GM18907 (cell line): Measurements from ENCODE around the gene MED13L.

Experiments used
- ATAC-seq: cut with Tn5 transposase; IDR thresholded peaks from one replicate; pipeline ENCODE4 v1.9.1; 2021; ENCODE audit warnings: mild to moderate bottlenecking, moderate library complexity; ENCODE audit not compliant: unreplicated experiment

MED13L gene

GRCh38 chr12:116277467-116278278 is at the start of gene MED13L:
Gene MED13L, minus strand, starts transcription at chr12:116277693. Its CDS starts 562 bp downstream, at chr12:116277131.
- ATAC-seq: peak; percentile 81

DNA sequence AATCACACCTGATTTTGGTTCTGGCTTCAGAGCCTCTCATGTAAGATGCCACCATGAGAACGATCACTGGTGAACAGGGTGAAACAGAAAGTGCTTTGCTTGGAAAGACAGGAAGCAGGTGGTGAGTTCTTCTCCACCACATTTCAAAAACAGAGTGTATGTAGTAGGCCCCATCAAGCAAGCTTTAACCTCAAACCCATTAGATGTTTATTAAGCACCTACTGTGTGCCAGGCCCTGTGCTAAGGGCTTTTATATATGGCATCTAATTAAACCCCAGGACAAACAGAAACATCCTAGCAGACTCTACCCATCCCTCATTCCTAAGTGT is 47.8 kb upstream of the MED13L start:
- peak; percentile 87 for ATAC-seq

GRCh38 chr12:116324654-116325335 is 47.3 kb upstream of the MED13L start:
- no peak for ATAC-seq

GRCh38 chr12:116323406-116324386 is 46.2 kb upstream of the MED13L start:
- ATAC-seq: no peak

GRCh38 chr12:116321913-116322312 is 44.4 kb upstream of the MED13L start:
- no peak for ATAC-seq

- ATAC-seq: no peak
Measured at GRCh38 chr12:116320791-116321217, 43.3 kb upstream of the MED13L start.

DNA sequence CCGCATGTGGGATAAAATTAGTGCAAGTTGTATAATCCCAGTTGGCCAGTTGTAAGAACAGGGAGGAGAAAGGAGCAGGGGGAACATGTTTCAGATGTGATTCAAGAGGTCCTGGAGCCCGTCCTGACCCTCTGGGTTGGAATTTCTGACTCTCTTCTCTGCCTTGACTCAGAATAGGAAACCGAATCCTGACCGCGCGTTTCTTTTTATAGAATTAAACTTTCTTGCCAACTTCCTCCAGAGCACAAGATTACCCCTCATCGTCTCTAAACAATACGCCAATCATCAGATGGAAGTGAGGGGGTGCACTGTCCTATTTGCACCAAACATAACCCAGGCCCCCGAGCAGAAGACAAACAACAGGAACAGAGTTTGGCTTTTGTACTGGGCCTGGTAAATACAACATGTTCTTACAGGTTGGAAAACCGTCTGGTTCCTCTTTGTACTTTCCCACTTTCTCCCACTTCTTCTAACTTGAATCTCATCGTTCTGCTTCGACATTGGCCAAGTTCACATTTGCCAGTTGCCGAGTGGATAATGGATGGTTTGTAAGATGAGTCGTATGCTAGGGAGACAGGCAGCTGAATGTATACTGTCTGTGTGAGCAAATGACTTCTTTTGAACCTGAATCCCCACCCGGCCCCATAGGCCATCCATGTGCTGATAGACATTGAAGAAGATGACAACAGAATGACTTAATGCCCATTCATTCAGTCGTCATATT is 42.6 kb upstream of the MED13L start:
- ATAC-seq: no peak

DNA sequence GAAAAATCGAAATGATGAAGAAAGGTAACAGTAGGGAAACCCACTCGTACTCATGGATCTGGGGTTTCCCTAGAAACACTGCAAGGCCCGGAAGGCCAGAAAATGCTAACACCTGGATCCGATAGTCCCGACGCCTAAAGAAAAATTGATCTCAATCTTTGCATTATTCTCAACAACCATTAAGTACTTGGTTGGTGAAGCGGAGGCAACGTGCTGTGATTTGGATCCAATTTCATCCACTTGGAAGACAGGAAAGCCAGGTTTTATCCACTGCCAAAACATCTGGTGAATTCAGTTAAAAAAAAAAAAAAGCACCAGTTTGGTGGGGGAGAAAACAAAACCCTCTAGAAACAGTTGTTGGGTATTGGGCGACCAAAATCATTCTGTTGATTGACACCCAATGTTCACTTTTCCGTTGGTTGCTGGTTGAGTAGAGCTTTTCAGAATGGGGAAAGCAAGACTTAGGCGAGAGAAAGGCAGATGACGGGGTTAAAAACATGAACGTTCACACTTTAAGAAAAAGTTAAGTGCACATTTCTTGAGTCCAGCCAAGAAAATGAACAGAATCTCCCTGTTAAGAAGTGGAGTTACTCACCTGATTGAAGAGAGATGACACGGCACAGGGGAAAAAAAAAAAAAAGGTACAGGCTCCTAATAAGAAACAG is 41.9 kb upstream of the MED13L start:
- ATAC-seq: no peak

DNA sequence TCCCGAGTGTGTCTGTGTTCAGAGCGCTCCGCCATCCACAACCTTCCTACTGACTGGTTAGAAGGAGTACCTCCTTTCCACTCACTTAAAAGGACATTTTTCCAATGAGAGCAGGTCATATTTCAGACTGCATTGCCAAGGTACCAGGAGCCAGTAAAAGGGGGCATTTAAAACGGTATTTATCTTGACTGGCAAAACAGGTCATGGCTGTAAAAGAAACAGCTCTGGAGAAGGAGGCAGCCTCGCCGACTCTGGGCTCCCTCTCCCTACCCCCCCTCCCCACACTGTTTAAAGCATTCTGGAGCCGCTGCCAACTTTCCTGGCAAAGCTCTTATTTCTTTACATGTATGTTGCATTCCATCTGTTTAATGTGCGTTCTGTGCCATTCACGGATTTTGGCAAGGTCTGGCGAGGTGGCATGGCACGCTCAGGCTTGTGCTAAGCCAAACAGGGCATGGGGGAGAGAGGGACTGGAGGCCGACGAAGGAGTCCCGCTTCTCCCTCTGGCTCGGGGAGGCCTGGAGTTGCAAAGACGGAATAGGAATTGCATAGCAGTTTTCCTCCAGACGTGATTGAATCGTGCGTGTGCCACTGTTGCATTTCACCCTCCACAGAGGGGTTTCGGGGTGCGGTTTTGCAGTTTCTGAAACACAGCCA is 41.2 kb upstream of the MED13L start:
- no peak for ATAC-seq

- no peak for ATAC-seq
Measured at GRCh38 chr12:116317986-116318575, 40.6 kb upstream of the MED13L start.

GRCh38 chr12:116317139-116317538 is 39.6 kb upstream of the MED13L start:
- ATAC-seq: no peak

GRCh38 chr12:116314477-116314876 is 37.0 kb upstream of the MED13L start:
- ATAC-seq: no peak

DNA sequence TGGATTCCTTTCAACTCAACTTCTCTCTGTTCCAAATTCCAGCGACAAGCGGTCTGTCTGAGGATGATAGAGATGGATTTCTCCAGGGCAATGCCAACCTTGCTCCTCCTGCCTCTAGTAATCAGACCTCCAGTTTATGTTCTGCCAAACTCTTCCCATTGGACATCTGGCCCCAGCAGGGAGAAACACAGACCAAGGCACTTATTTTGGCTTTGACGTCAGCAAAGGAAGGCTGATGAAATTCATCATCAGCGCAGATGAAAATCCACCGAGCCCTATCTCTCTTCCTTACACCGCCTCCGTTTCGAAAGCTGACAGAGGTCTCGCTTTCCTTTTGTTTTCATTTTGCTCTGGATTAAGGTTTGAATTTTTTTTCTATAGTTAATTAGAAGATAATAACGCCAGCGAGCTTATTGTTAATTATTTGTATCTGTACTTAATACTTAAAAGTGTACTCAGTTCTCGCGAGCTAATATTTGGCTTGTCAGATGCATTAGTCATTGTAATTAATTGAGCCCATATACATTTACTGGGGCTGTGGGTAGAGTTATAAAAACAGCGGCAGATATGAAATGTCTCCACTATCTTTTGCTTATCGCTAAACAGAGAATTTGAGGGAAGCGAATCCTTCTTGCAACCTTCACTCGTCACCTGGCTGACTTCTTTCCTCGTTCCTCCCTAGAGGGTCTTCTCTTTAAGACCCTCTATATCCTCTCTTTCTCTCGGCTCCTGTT is 35.9 kb upstream of the MED13L start:
- no peak for ATAC-seq

DNA sequence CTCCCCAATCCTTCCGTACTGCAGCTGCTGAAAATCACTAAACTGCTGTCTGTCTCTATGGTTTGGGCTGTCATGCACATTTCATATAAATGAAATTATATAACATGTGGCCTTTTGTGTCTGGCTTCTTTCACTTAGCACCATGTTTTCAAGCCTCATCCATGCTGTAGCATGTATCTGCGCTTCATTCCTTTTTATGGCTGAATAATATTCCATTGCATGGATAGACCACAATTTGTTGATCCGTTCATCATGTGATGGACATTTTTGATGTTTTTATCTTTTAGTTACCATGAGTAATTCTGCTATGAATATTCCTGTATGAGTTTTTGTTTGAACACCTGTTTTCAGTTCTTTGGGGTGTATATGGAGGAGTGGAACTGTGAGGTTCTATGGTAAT is 32.6 kb upstream of the MED13L start:
- ATAC-seq: no peak

- ATAC-seq: no peak
Measured at GRCh38 chr12:116309343-116309742, 31.9 kb upstream of the MED13L start.

DNA sequence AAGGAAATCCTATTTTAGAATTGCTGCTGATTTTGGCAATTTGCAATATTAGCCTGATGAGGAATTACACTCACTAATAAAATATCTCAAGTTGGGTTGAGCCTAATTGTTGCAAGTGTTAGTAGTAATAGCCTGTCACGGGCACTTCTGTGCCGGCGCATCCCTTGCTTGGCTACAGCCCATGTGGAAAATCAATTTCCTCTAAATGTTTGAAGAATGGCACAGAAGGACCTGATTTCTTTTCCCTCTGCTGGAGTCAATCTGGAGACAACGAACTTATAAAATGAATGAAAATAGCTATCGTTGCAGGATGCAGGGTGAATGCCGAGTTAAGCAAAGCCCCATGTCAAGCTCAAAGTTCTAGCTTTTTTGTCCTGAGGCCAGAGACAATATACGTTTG is 31.2 kb upstream of the MED13L start:
- ATAC-seq: no peak

- no peak for ATAC-seq
Measured at GRCh38 chr12:116306968-116307367, 29.5 kb upstream of the MED13L start.

DNA sequence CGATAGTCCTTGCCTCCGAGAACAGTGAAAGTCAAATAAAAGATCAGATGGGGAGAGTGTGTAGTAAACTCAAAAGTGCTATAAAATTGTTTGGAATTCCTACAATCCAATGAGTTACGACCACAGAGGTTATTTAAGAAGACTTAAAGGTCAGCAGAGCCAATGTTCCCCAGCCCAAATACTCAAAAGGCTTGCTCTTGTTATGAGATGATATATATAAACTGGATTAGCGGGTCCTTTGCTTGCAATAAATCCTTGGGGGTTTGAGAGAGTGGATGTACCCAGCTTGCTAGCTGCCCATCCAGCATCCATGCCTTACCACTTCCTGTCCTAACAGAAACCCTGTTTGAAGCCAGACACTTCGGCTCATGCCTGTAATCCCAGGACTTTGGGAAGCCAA is 29.0 kb upstream of the MED13L start:
- ATAC-seq: no peak

DNA sequence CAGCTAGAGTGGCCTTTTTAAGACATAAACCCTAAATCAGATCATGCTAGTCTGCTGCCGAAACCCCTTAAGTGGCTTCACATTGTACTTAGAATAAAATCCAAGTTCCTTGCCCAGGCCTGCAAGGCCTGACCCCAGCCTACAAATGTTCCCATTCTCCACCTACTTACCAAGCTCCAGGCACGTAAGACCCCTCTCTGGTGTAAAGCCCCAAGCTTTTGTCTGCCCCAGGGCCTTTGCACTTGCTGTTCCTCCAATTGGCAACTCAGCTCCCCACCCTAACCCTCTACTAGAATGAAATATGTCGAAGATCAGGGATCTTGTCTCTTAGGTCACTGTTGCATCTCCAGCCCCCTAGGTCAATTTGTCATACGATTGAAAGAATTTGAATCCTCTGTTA is 27.1 kb upstream of the MED13L start:
- no peak for ATAC-seq
